Sigmoid colon (tissue), 4 donors: ENCODE data around the gene UBR1.

ENCODE experiments used
- CTCF ChIP-seq, 4 experiments: fragments of 450-650 bp in 3 of 4; fragments of 200-600 bp in 1 of 4; IDR thresholded peaks; one replicate each; pipeline ENCODE4 v1.5.1; 2016 to 2019; ENCODE audit warnings: antibody characterized with exemption in 4 of 4, mild to moderate bottlenecking in 3 of 4, moderate library complexity in 2 of 4
- EP300 ChIP-seq, 4 donors: sonication (generic); formaldehyde crosslinking; IDR thresholded peaks; one replicate each; pipeline ENCODE4 v1.6.1; 2017; ENCODE audit warnings: antibody characterized with exemption in 4 of 4
- POLR2A ChIP-seq, 2 donors: fragments of 450-650 bp; IDR thresholded peaks; one replicate each; pipeline ENCODE4 v1.6.1; 2016; ENCODE audit warnings: antibody characterized with exemption in 2 of 2, mild to moderate bottlenecking in 2 of 2, moderate library complexity in 2 of 2

GRCh38 chr15:43135351-43135750 is 29.5 kb upstream of the UBR1 start:
- TF ChIP-seq CTCF (IDR thresholded peaks at IDR 0.05) (no peak), POLR2A (IDR thresholded peaks at IDR 0.05) (no peak), EP300 (IDR thresholded peaks at IDR 0.05) (no peak)
